HepG2 (cell line): Measurements from ENCODE around the gene SLC12A5. TPM values are rescaled to one million over a fixed set of nuclear protein-coding genes. Genes with fewer than 3 reads are reported as not detected.

Source experiments
- ATAC-seq: fragments of 200-7000 bp; cut with Tn5 transposase; 3 replicates; pipeline ENCODE4 v1.9.1; 2020; ENCODE audit warnings: mild to moderate bottlenecking, moderate library complexity
- BruUV-seq: library from RNA; stranded (reverse); fragments of 400-500 nt; replicated peaks from 2 replicates; lab custom pipeline; 2021; lab: Mats Ljungman, UMichigan
- CTCF ChIA-PET: fragments of 300-600 bp; formaldehyde crosslinking; extraction: SDS; loops from one replicate; lab custom pipeline; 2021; ENCODE audit warnings: low total read pairs, inconsistent platforms, low intra/inter-chr PET ratio; lab: Yijun Ruan, JAX
- POLR2A ChIA-PET: fragments of 350-600 bp; sonication (Branson Sonifier 250); formaldehyde crosslinking; loops from one replicate; lab custom pipeline; 2020; ENCODE audit warnings: antibody characterized with exemption, inconsistent platforms; lab: Yijun Ruan, JAX
- DNase-seq: peaks from one replicate; pipeline ENCODE4 v3.0.0-alpha.2; 2015; ENCODE audit warnings: low spot score
- FAIRE-seq: peaks from 3 replicates; lab custom pipeline; 2011; peaks lifted over from hg19 to GRCh38; lab: Jason Lieb, UNC
- H2AFZ ChIP-seq: one replicate; pipeline ENCODE4 v1.6.1; 2011; ENCODE audit warnings: low read length, inconsistent platforms
- H3K27ac ChIP-seq: fragments of 300-600 bp; 3 replicates; pipeline ENCODE4 v1.8.0; 2011; ENCODE audit warnings: mixed run types, mild to moderate bottlenecking, mixed read lengths, low read length, inconsistent platforms; ENCODE audit not compliant: insufficient read depth; ENCODE audit errors: extremely low read length
- H3K27me3 ChIP-seq, 2 experiments: fragments of 200-600 bp in 1 of 2; 2 replicates in 1 of 2; 3 replicates in 1 of 2; pipeline versions ENCODE4 v1.6.0 to v1.8.0; 2011; ENCODE audit warnings: low read length in 2 of 2, mild to moderate bottlenecking in 2 of 2, moderate library complexity in 2 of 2, inconsistent platforms in 1 of 2; ENCODE audit not compliant: insufficient read depth in 2 of 2, control insufficient read depth in 1 of 2
- H3K36me3 ChIP-seq, 2 experiments: fragments of 200-600 bp in 1 of 2; replicated peaks in 1 of 2; 2 replicates in 1 of 2; 3 replicates in 1 of 2; pipeline versions ENCODE4 v1.5.1 to v1.8.0; 2011; ENCODE audit warnings: low read length in 2 of 2, inconsistent platforms in 1 of 2; ENCODE audit not compliant: insufficient read depth in 2 of 2, control insufficient read depth in 1 of 2
- H3K4me1 ChIP-seq: 2 replicates; pipeline ENCODE4 v1.5.1; 2012; ENCODE audit warnings: low read length, inconsistent platforms; ENCODE audit not compliant: insufficient read depth
- H3K4me2 ChIP-seq: 2 replicates; pipeline ENCODE4 v1.6.0; 2011; ENCODE audit warnings: low read depth, low read length, inconsistent platforms
- H3K4me3 ChIP-seq, 3 experiments: fragments of 200-600 bp in 1 of 3; sonication (generic), shearing (Covaris generic) in 1 of 3; replicated peaks in 1 of 3; 2 replicates each; pipeline ENCODE4 v1.5.1; 2011 to 2016; ENCODE audit warnings: low read length in 3 of 3, inconsistent platforms in 2 of 3, low read depth in 2 of 3, mild to moderate bottlenecking in 2 of 3, control low read depth in 1 of 3, mixed read lengths in 1 of 3; ENCODE audit not compliant: insufficient read depth in 1 of 3
- H3K79me2 ChIP-seq: one replicate; pipeline ENCODE4 v1.6.1; 2011; ENCODE audit warnings: low read length, inconsistent platforms; ENCODE audit not compliant: insufficient read depth
- H3K9ac ChIP-seq: 2 replicates; pipeline ENCODE4 v1.6.0; 2011; ENCODE audit warnings: mild to moderate bottlenecking, low read depth, low read length, inconsistent platforms; ENCODE audit not compliant: insufficient read depth
- H3K9me3 ChIP-seq: 2 replicates; pipeline ENCODE4 v1.5.1; 2012; ENCODE audit warnings: mild to moderate bottlenecking, low read length
- H4K20me1 ChIP-seq: 2 replicates; pipeline ENCODE4 v1.6.0; 2011; ENCODE audit warnings: inconsistent platforms, mild to moderate bottlenecking, low read length, moderate library complexity; ENCODE audit not compliant: insufficient read depth
- KDM1A ChIP-seq: IDR thresholded peaks from 2 replicates; pipeline ENCODE4 v1.6.1; 2016; ENCODE audit warnings: missing compliant biosample characterization
- MAFF ChIP-seq: IDR thresholded peaks from 2 replicates; pipeline ENCODE4 v1.6.1; 2011; ENCODE audit warnings: low read depth, low read length, improper control_type of control experiment
- MAFK ChIP-seq, 2 experiments: IDR thresholded peaks in 1 of 2; conservative IDR thresholded peaks in 1 of 2; 2 replicates each; pipeline ENCODE4 v1.6.1; 2011; ENCODE audit warnings: improper control_type of control experiment in 2 of 2, low read length in 2 of 2
- MATR3 ChIP-seq: sonication (generic); formaldehyde crosslinking; IDR thresholded peaks from 2 replicates; pipeline ENCODE4 v1.4.0; 2020; ENCODE audit warnings: missing genetic modification reagents
- NFE2L2 ChIP-seq: fragments of 150-350 bp; IDR thresholded peaks from 2 replicates; pipeline ENCODE4 v1.6.1; 2014; ENCODE audit warnings: low read length
- POLR2AphosphoS5 ChIP-seq: IDR thresholded peaks from 2 replicates; pipeline ENCODE4 v1.6.1; 2012; ENCODE audit warnings: low read depth, low read length
- PPARG ChIP-seq: conservative IDR thresholded peaks from 2 replicates; pipeline ENCODE4 v1.6.1; 2016; ENCODE audit warnings: missing biosample characterization, missing genetic modification reagents
- U2AF2 ChIP-seq: fragments of 200-400 bp; formaldehyde crosslinking; IDR thresholded peaks from 2 replicates; pipeline ENCODE4 v1.6.1; 2017; ENCODE audit warnings: low read depth, mild to moderate bottlenecking, low read length
- ZNF337 ChIP-seq: sonication (generic); formaldehyde crosslinking; IDR thresholded peaks from 2 replicates; pipeline ENCODE4 v1.5.1; 2020; ENCODE audit warnings: missing genetic modification reagents, low read depth, mild to moderate bottlenecking, borderline replicate concordance
- ZNF569 ChIP-seq: sonication (generic); formaldehyde crosslinking; IDR thresholded peaks from 2 replicates; pipeline ENCODE4 v1.5.0; 2020; ENCODE audit warnings: mild to moderate bottlenecking, missing genetic modification reagents, moderate library complexity, borderline replicate concordance
- WGBS: methylation state at CpG from one replicate; pipeline ENCODE4 v1.1.6; 2017; ENCODE audit warnings: low lambda C conversion rate; 5-methylcytosine and 5-hydroxymethylcytosine counted together
- in situ Hi-C: cut with HindIII; loops from 2 replicates; pipeline ENCODE4 v1.10.0; 2017; ENCODE audit warnings: low pct_unique_long_range_greater_than_20kb; ENCODE audit not compliant: extremely low pct_ligation_motif_present
- intact Hi-C: fragments of 100-400 bp; cut with micrococcal nuclease; formaldehyde crosslinking; loops from one replicate; pipeline ENCODE4 v1.10.0; 2022; ENCODE audit not compliant: unreplicated experiment
- polyA plus RNA-seq, 8 experiments: library from polyadenylated mRNA; depleted of rRNA in 3 of 8; stranded (reverse) in 7 of 8; unstranded in 1 of 8; fragments of >200 nt; fragmentation: Illumina TruSeq in 4 of 8; extraction: Trizol in 4 of 8; gene quantifications; 2 replicates each; pipeline versions ENCODE4 v1.2.1 to v1.2.3, GENCODE V29; 2011 to 2016; ENCODE audit warnings: low read depth in 4 of 8, missing spikeins in 1 of 8, mixed read lengths in 1 of 8; ENCODE audit not compliant: insufficient read depth in 1 of 8
- total RNA-seq, 5 experiments: library from RNA; depleted of rRNA; stranded (reverse); fragments of >200 nt; fragmentation: Illumina TruSeq; extraction: Trizol; gene quantifications; 2 replicates each; pipeline ENCODE4 v1.2.3, GENCODE V29; 2016; ENCODE audit warnings: low read depth in 1 of 5
- TF ChIP-seq, protein P1 (sequence below): IDR thresholded peaks from 2 replicates; pipeline ENCODE4 v1.6.1; 2012; ENCODE audit warnings: inconsistent platforms

SLC12A5 gene
- total and polyA plus RNA-seq, 2 of the 13 experiments (the other 11 are each of a cell fraction or from before 2014, with no cell fraction given), result 4.3 to 5.4 TPM

DNA sequence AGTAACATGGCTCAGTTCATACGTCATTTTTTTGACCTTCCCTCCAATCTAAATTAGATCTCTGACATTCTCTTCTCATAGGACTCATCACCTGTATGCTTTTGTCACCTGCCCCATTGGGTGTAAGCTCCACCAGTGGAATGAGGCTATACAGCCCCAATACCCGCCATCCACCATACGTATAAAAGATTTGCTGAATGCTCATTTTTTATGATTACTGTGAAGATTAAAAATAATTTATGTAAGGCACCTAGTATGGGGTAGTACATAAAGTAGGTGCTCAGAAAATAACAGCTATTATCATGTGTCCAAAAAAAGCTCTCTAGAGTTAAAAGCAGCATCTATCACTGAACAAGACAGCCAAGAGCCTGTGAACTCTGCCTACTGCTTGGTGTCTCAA is 36.7 kb downstream of the SLC12A5 start:
- CTCF ChIA-PET, result no interaction called here
- FAIRE-seq, result no peak
- POLR2A ChIA-PET, result interaction anchor here (1.0 kb wide), 1 partner anchor 43 kb away, joined by 3 read pairs; no protein-coding TSS in a partner anchor

DNA sequence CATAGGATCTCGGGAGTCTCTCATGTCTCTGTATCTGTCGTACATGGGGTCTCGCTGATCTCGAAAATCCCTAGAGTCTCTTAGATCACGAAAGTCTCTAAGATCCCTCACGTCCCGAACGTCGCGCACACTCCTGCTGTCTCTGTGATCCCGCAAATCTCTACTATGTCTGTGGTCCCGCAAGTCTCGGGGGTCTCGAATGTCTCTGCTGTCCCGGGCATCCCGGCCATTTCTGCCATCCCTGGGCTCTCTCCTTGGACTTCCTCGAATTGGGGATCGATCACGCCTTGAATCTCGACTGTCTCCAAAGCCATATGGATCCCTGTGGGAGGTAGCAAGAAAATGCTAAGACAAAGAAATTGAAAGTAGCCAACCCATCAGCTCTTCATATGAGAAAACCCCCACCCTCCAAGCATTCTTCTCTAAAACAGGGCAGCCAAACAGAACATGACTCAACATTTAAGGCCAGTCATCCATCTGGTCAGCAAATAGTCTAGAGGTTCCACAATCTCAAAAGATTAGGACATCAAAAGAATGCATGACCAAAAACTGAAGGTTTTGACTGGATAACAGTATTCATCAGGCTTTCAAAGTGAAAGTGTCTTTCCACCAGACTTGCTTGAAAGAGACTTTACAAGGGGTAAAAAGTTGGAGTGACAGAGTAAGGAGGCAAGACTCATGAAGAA is 41.3 kb downstream of the SLC12A5 start:
- peaks cover 31 to 71% of the 10 kb centered on the region in 2 experiments for H3K36me3 ChIP-seq

More for the DNA sequence above, 36.7 kb downstream of the SLC12A5 start:
- ATAC-seq, result no peak
- no peaks in the 10 kb centered on the region for H3K9me3 ChIP-seq
- H3K4me2 ChIP-seq, result no peak overlapping the region
- H4K20me1 ChIP-seq, result no peaks in the 10 kb centered on the region; the same call in 1 of the 2 replicates
- no peak overlapping the region for H2AFZ ChIP-seq
- H3K79me2 ChIP-seq, result no peaks in the 10 kb centered on the region
- no peak overlapping the region for H3K9ac ChIP-seq
- H3K27ac ChIP-seq, result no peak overlapping the region
- H3K4me3 ChIP-seq, result no peak overlapping the region
- intact Hi-C loops, result no loop called here
- peaks cover 10% of the 10 kb centered on the region for H3K4me1 ChIP-seq
- no peak for TF ChIP-seq ZNF569 (CRISPR knock-in tag)
- TF ChIP-seq MATR3 (CRISPR knock-in tag), result no peak
- TF ChIP-seq ZNF337 (CRISPR knock-in tag), result no peak
- no peak for TF ChIP-seq PPARG (CRISPR knock-in tag)
- peak; percentile 62 for TF ChIP-seq MAFF
- peak; percentile 56 to 66 for TF ChIP-seq MAFK (conservative IDR thresholded peaks at IDR 0.05 in 1 of 2, IDR thresholded peaks at IDR 0.05 in 1 of 2; ENCODE audit: low read length in 2 of 2)
- TF ChIP-seq, all 625 proteins: peak for 2
- DNase-seq, result no peak
- 98% methylated on average over 3 of the region's 3 CpGs for WGBS
- in situ Hi-C loops, result no loop called here
- no TSS peak for BruUV-seq
- Histone ChIP-seq H3K36me3 (peaks cover 65 to 93% of the 10 kb centered on the region in 2 experiments), H3K27me3 (no peaks in the 10 kb centered on the region)

More for the DNA sequence above, 41.3 kb downstream of the SLC12A5 start:
- intact Hi-C loops, result no loop called here
- FAIRE-seq (no peak), DNase-seq (no peak), ATAC-seq (no peak)
- POLR2A ChIA-PET, result no interaction called here
- CTCF ChIA-PET, result no interaction called here
- H4K20me1 ChIP-seq, result no peaks in the 10 kb centered on the region
- H2AFZ ChIP-seq, result no peak overlapping the region
- H3K27me3 ChIP-seq, result no peaks in the 10 kb centered on the region
- no peaks in the 10 kb centered on the region for H3K79me2 ChIP-seq
- H3K27ac ChIP-seq, result no peak overlapping the region
- H3K9ac ChIP-seq, result no peak overlapping the region
- no peaks in the 10 kb centered on the region for H3K9me3 ChIP-seq
- in situ Hi-C loops, result no loop called here
- 97% methylated on average over 20 of the region's 20 CpGs for WGBS
- BruUV-seq, result no TSS peak
- H3K4me2 ChIP-seq, result no peak overlapping the region
- H3K4me3 ChIP-seq, result no peak overlapping the region
- TF ChIP-seq POLR2AphosphoS5, result no peak
- peak; percentile 42; the same call in 1 of the 2 replicates for TF ChIP-seq NFE2L2
- TF ChIP-seq, protein P1, sequence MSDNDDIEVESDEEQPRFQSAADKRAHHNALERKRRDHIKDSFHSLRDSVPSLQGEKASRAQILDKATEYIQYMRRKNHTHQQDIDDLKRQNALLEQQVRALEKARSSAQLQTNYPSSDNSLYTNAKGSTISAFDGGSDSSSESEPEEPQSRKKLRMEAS, result no peak
- no peak for TF ChIP-seq U2AF2
- peak in 1 of 2 experiments; percentile 18; a peak in 1 of 4 replicates for TF ChIP-seq MAFK (conservative IDR thresholded peaks at IDR 0.05 in 1 of 2, IDR thresholded peaks at IDR 0.05 in 1 of 2; ENCODE audit: low read length in 2 of 2)
- no peak for TF ChIP-seq KDM1A
- H3K4me1 ChIP-seq, result no peaks in the 10 kb centered on the region
